Mesothelial cell of epicardium (in vitro differentiated cells): ENCODE data around the gene BGLAP. TPM values are rescaled to one million over a fixed set of nuclear protein-coding genes. Genes with fewer than 3 reads are reported as not detected.

ENCODE experiments used
- DNase-seq, 2 experiments: peaks; one replicate each; pipeline ENCODE4 v3.0.0; 2021; ENCODE audit warnings: low spot score in 2 of 2; ENCODE audit not compliant: unreplicated experiment in 2 of 2
- H3K27ac Mint-ChIP-seq: 2 replicates; pipeline ENCODE4 v1.8.0; 2021; ENCODE audit warnings: mixed read lengths
- H3K27me3 Mint-ChIP-seq: 2 replicates; pipeline ENCODE4 v1.8.0; 2021; ENCODE audit warnings: low read depth, mixed read lengths
- H3K36me3 Mint-ChIP-seq: 2 replicates; pipeline ENCODE4 v1.8.0; 2021; ENCODE audit warnings: mixed read lengths
- H3K4me1 Mint-ChIP-seq: 2 replicates; pipeline ENCODE4 v1.8.0; 2021; ENCODE audit warnings: mixed read lengths
- H3K4me3 Mint-ChIP-seq: 2 replicates; pipeline ENCODE4 v1.8.0; 2021; ENCODE audit warnings: mild to moderate bottlenecking, moderate library complexity, mixed read lengths
- H3K9me3 Mint-ChIP-seq: 2 replicates; pipeline ENCODE4 v1.8.0; 2021; ENCODE audit warnings: mixed read lengths
- CTCF ChIP-seq: fragments of 200-600 bp; sonication (generic); IDR thresholded peaks from one replicate; pipeline ENCODE4 v1.5.0; 2021; ENCODE audit warnings: antibody characterized with exemption; ENCODE audit not compliant: unreplicated experiment
- total RNA-seq: library from RNA; stranded (reverse); gene quantifications from 3 replicates; pipeline ENCODE4 v1.2.1, GENCODE V29; 2021

BGLAP gene
- total RNA-seq, 1 donor from 2014 or later, result 5.8 TPM

- Mint-ChIP-seq H3K9me3 (no peaks in the 10 kb centered on the region), H3K27me3 (no peaks in the 10 kb centered on the region), H3K36me3 (peaks cover 29% of the 10 kb centered on the region), H3K4me3 (no peak overlapping the region), H3K4me1 (peaks cover 9% of the 10 kb centered on the region), H3K27ac (peak overlapping the region; percentile 60)
- no peak for DNase-seq
- no peak for TF ChIP-seq CTCF
These were observed 24.1 kb upstream of the BGLAP start for GRCh38 chr1:156217871-156218270.

GRCh38 chr1:156220226-156220625 lies 21.8 kb upstream of the BGLAP start:
- Mint-ChIP-seq H3K4me1 (peaks cover under 1% of the 10 kb centered on the region), H3K9me3 (no peaks in the 10 kb centered on the region), H3K4me3 (no peak overlapping the region), H3K27ac (no peak overlapping the region), H3K36me3 (peaks cover 39% of the 10 kb centered on the region), H3K27me3 (no peaks in the 10 kb centered on the region)
- no peak for DNase-seq
- no peak for TF ChIP-seq CTCF

- Mint-ChIP-seq H3K4me1 (peaks cover 4% of the 10 kb centered on the region), H3K27ac (no peak overlapping the region), H3K27me3 (no peaks in the 10 kb centered on the region), H3K4me3 (no peak overlapping the region), H3K9me3 (no peaks in the 10 kb centered on the region), H3K36me3 (peaks cover 46% of the 10 kb centered on the region)
- DNase-seq, result no peak
- no peak for TF ChIP-seq CTCF
These were observed 19.8 kb upstream of the BGLAP start for GRCh38 chr1:156221986-156222692.

- Mint-ChIP-seq H3K27me3 (no peaks in the 10 kb centered on the region), H3K4me1 (peaks cover 4% of the 10 kb centered on the region), H3K9me3 (no peaks in the 10 kb centered on the region), H3K4me3 (no peak overlapping the region), H3K36me3 (peaks cover 44% of the 10 kb centered on the region), H3K27ac (peak overlapping the region; percentile 63)
- DNase-seq, result no peak
- TF ChIP-seq CTCF, result peak; percentile 22
These were observed 16.3 kb upstream of the BGLAP start for GRCh38 chr1:156225677-156226014.

GRCh38 chr1:156226116-156226538 lies 15.9 kb upstream of the BGLAP start:
- Mint-ChIP-seq H3K4me1 (peaks cover 4% of the 10 kb centered on the region), H3K9me3 (no peaks in the 10 kb centered on the region), H3K27ac (no peak overlapping the region), H3K4me3 (no peak overlapping the region), H3K36me3 (peaks cover 41% of the 10 kb centered on the region), H3K27me3 (no peaks in the 10 kb centered on the region)
- no peak for TF ChIP-seq CTCF
- DNase-seq, result no peak
